GM12878 (cell line): ENCODE data around the gene FAN1.

ENCODE experiments used
- CEBPB ChIP-seq, 2 experiments: fragments of 150-350 bp in 1 of 2; IDR thresholded peaks; 2 replicates each; pipeline ENCODE4 v1.6.1; 2012 to 2014; ENCODE audit warnings: low read depth in 2 of 2, low read length in 2 of 2, borderline replicate concordance in 1 of 2, inconsistent platforms in 1 of 2
- CTCF ChIP-seq, 3 experiments: IDR thresholded peaks in 2 of 3; conservative IDR thresholded peaks in 1 of 3; 2 replicates each; pipeline ENCODE4 v1.5.1; 2011; ENCODE audit warnings: low read depth in 3 of 3, low read length in 3 of 3, mild to moderate bottlenecking in 3 of 3, control low read depth in 2 of 3, moderate library complexity in 2 of 3, inconsistent platforms in 1 of 3, mixed read lengths in 1 of 3; ENCODE audit not compliant: control insufficient read depth in 2 of 3, insufficient read depth in 1 of 3; ENCODE audit errors: extremely low read depth in 1 of 3
- ESRRA ChIP-seq: IDR thresholded peaks from 2 replicates; pipeline ENCODE4 v1.6.1; 2012; ENCODE audit warnings: mild to moderate bottlenecking, low read length, improper control_type of control experiment
- HDGF ChIP-seq: fragments of 450-650 bp; IDR thresholded peaks from 2 replicates; pipeline ENCODE4 v1.6.1; 2016; ENCODE audit warnings: antibody characterized with exemption
- NRF1 ChIP-seq: conservative IDR thresholded peaks from 2 replicates; pipeline ENCODE4 v1.6.1; 2011; ENCODE audit warnings: mild to moderate bottlenecking, low read depth, low read length, improper control_type of control experiment
- POLR2A ChIP-seq: IDR thresholded peaks from 2 replicates; pipeline ENCODE4 v1.6.1; 2011; ENCODE audit warnings: low read depth, mild to moderate bottlenecking, low read length
- RUNX3 ChIP-seq: IDR thresholded peaks from 2 replicates; pipeline ENCODE4 v1.6.1; 2012; ENCODE audit warnings: low read length, inconsistent platforms
- YY1 ChIP-seq: IDR thresholded peaks from 2 replicates; pipeline ENCODE4 v1.6.1; 2011; ENCODE audit warnings: low read depth, mild to moderate bottlenecking, low read length
- ZZZ3 ChIP-seq: IDR thresholded peaks from 2 replicates; pipeline ENCODE4 v1.6.1; 2011; ENCODE audit warnings: low read depth; ENCODE audit not compliant: control insufficient read depth, insufficient read length
- TF ChIP-seq, protein P1 (sequence below): IDR thresholded peaks from 2 replicates; pipeline ENCODE4 v1.6.1; 2011; ENCODE audit warnings: low read depth, mild to moderate bottlenecking, low read length, moderate library complexity, borderline replicate concordance; ENCODE audit errors: extremely low read depth

DNA sequence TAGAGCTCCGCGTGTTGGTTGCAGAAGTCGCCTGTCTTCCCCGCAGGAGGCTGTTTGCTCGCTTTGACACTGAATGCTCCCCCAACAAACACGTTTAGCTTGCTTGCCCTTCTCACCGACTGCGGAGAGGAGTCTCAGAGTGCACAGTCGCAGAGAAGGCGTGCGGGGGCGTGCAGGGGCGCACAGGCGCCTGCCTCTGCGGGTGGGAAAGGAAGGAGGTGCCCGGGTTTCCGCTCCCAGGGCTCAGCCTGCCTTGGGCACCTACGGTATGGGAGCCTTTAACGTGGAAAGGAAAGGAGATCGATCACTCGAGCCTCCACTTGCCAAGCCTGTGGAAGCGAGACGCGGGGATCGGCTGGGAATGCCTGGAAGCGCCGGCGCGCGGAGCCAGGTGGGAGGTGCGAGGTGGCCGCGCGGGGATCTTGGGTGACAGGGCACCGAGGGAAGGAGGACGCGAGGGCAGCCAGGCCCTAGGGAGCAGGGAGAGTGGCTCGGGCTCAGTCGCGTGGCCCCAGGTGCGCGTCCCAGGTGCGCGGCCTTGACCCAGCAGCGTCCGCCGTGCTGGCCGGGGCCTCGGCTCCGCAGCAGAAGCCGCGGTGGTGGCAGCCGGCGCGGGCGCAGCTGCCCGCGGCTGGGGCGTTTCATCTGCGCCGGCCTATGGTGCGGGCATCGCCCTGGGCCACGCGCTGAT lies at the start of gene FAN1:
- TF ChIP-seq CTCF (IDR thresholded peaks at IDR 0.05 in 2 of 3, conservative IDR thresholded peaks at IDR 0.05 in 1 of 3; ENCODE audit: control insufficient read depth in 2 of 3, extremely low read depth in 1 of 3, insufficient read depth in 1 of 3, low read depth in 3 of 3, low read length in 3 of 3): no peak
- TF ChIP-seq CEBPB (IDR thresholded peaks at IDR 0.05; ENCODE audit: borderline replicate concordance in 1 of 2, low read depth in 2 of 2, low read length in 2 of 2): no peak
- no peak for TF ChIP-seq ZZZ3
- TF ChIP-seq ESRRA: peak; percentile 78; the same call in 1 of the 2 replicates
- TF ChIP-seq NRF1: no peak; the same call in 1 of the 2 replicates
- TF ChIP-seq HDGF: peak; percentile 59; the same call in 1 of the 2 replicates
- TF ChIP-seq POLR2A: peak; percentile 93
- TF ChIP-seq, protein P1, sequence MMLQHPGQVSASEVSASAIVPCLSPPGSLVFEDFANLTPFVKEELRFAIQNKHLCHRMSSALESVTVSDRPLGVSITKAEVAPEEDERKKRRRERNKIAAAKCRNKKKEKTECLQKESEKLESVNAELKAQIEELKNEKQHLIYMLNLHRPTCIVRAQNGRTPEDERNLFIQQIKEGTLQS: no peak
- peak; percentile 90 for TF ChIP-seq YY1
- no peak; the same call in 1 of the 2 replicates for TF ChIP-seq RUNX3
